ENCODE results near the gene HDLBP. TPM values are rescaled to one million over a fixed set of nuclear protein-coding genes. Genes with fewer than 3 reads are reported as not detected.

HDLBP gene
- total RNA-seq, 1 donor from 2014 or later = 405 TPM

- H3K36me3 ChIP-seq (ENCODE audit: control insufficient read depth, insufficient read depth, low read length) = peaks cover 7% of the 10 kb centered on the region
- DNase-seq (ENCODE audit: low read depth) = no peak
- no peaks in the 10 kb centered on the region for H3K27me3 ChIP-seq (ENCODE audit: control insufficient read depth, insufficient read depth, low read length)
- TF ChIP-seq CTCF (IDR thresholded peaks at IDR 0.05; ENCODE audit: insufficient read depth, low read length, poor library complexity, severe bottlenecking) = no peak
- H3K4me3 ChIP-seq (ENCODE audit: low read depth, low read length) = no peak overlapping the region
Observed at GRCh38 chr2:241228860-241229516, 86.5 kb downstream of the HDLBP start.

DNA sequence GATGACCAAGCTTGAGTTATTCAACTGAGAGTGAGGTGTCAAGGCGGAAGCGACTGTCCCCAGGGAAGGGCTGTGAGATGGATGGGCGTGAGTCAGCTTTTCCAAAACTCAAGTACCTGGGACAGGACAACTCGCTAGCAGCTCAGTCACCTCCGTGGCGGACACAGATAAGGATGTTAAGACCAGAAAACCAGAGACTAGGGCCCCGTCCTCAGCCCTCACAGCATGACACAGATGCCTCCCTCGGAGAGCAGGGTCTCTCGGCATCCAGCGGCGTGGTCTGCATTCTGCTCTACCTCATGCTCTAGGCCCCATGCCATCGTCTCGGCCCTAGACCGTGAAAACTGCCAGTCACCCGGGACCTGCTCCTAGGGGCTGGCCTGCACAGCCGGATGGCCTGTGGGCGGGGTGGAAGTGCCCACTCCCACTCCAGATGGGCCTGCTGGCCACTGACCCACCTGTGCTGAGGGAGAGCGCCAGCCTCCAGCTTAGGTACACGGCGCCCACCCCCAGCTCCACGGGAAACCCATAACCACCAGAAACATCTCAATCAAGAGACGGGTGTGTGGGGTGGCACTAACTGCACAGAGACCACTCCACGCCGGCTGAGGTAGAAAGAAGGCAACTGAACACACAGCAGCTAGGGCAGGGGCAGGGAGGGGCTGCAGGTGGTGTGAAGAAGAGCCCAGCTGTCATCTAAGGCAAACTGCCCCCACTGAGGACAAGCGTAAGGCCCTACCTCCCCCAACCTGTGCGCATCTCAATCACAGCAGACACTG is 87.2 kb downstream of the HDLBP start:
- no peak overlapping the region for H3K4me3 ChIP-seq (ENCODE audit: low read depth, low read length)
- peaks cover 6% of the 10 kb centered on the region for H3K36me3 ChIP-seq (ENCODE audit: control insufficient read depth, insufficient read depth, low read length)
- no peak for DNase-seq (ENCODE audit: low read depth)
- no peaks in the 10 kb centered on the region for H3K27me3 ChIP-seq (ENCODE audit: control insufficient read depth, insufficient read depth, low read length)
- TF ChIP-seq CTCF (IDR thresholded peaks at IDR 0.05; ENCODE audit: insufficient read depth, low read length, poor library complexity, severe bottlenecking) = no peak

DNA sequence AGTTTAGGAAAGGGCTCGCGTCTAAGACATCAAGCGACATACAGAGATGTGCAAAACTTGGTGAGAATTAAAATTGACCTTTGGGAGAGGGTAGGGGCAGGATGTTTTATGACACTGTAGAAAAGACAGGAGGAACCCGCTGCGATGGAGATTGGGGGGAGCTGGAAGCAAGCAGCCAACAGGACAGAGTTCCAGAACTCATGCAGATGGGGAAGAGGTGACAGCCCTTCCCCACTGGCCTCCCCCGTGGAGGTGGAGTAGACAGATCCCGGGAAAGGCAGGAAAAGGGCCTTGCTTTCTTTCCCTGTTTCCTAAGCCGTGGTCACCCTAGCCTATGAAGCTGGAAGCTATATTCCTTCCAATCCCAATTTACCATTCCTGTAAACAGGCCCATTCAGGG is 87.9 kb downstream of the HDLBP start:
- DNase-seq (ENCODE audit: low read depth) = no peak
- Histone ChIP-seq H3K4me3 (ENCODE audit: low read depth, low read length) (no peak overlapping the region), H3K27me3 (ENCODE audit: control insufficient read depth, insufficient read depth, low read length) (no peaks in the 10 kb centered on the region), H3K36me3 (ENCODE audit: control insufficient read depth, insufficient read depth, low read length) (peaks cover 5% of the 10 kb centered on the region)
- no peak for TF ChIP-seq CTCF (IDR thresholded peaks at IDR 0.05; ENCODE audit: insufficient read depth, low read length, poor library complexity, severe bottlenecking)

DNA sequence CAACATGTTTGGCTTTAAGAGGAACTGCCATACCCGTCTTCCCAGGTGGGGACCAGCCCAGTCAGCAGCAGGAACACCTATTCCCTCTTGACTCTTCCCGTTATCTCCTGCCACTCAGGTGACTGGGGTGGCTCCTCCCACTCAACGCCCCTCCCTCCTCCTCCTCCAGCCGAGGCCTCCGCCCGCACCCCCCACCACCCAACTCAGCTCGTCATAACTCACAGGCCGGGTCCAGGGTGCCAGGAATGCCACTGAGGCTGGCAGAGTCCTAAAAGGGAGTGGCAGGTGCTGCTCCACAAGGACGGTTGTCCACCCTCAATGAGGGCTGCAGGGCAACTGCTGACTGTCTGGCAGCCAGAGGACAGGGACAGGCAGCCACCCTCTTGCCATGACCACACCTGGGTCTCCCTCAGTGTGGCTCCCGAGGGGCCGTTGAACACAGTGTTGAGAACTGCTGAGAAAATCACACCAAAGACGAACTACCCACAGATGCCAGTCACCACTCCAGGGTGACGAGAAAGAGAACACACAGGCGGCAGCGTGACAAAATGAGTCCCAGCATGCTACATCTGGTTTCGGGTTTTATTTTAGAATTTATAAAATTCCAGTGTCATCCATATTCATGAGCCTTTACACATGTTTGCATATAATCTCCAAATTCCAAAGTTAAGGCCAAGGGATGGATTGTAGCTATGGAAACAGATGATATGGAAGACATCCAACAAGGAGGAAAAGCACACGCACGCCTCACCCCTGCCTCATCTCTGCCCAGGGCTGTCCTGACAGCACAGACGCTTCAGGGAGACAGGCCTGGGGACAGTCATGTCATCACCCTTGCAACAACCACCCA is 88.5 kb downstream of the HDLBP start:
- TF ChIP-seq CTCF (IDR thresholded peaks at IDR 0.05; ENCODE audit: insufficient read depth, low read length, poor library complexity, severe bottlenecking) = no peak
- H3K4me3 ChIP-seq (ENCODE audit: low read depth, low read length) = no peak overlapping the region
- DNase-seq (ENCODE audit: low read depth) = no peak
- H3K36me3 ChIP-seq (ENCODE audit: control insufficient read depth, insufficient read depth, low read length) = peaks cover 5% of the 10 kb centered on the region
- no peaks in the 10 kb centered on the region for H3K27me3 ChIP-seq (ENCODE audit: control insufficient read depth, insufficient read depth, low read length)

DNA sequence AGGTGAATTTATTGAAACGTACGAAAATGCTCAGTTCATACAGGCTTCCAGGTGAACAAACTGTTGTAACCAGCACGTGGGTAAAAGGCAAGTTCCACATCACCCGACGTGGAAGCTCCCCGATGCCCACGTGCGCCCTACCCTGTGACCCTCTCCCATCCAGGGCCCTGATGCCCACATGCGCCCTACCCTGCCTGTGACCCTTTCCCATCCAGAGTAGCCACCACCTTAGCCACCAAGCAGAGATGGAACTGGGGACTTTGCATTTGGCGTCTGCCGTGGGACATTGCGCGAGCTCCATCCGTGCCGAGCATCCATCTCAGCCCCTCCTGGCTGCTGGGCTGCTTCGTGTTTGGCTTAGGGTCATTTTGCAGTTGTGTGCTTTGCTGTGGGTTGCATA is 89.5 kb downstream of the HDLBP start:
- no peak for DNase-seq (ENCODE audit: low read depth)
- TF ChIP-seq CTCF (IDR thresholded peaks at IDR 0.05; ENCODE audit: insufficient read depth, low read length, poor library complexity, severe bottlenecking) = no peak
- Histone ChIP-seq H3K27me3 (ENCODE audit: control insufficient read depth, insufficient read depth, low read length) (no peaks in the 10 kb centered on the region), H3K36me3 (ENCODE audit: control insufficient read depth, insufficient read depth, low read length) (peaks cover 2% of the 10 kb centered on the region), H3K4me3 (ENCODE audit: low read depth, low read length) (no peak overlapping the region)

Data from kidney epithelial cell (primary cell).